HCT116 (cell line): ENCODE data around the gene LRRC7. TPM values are rescaled to one million over a fixed set of nuclear protein-coding genes. Genes with fewer than 3 reads are reported as not detected.

Experiments
- ATAC-seq: fragments of 200-7000 bp; cut with Tn5 transposase; 2 replicates; pipeline ENCODE4 v1.9.1; 2020; ENCODE audit warnings: mild to moderate bottlenecking, moderate library complexity
- BruUV-seq: library from RNA; stranded (reverse); fragments of 400-500 nt; replicated peaks from 2 replicates; lab custom pipeline; 2021; lab: Mats Ljungman, UMichigan
- CTCF ChIA-PET: fragments of 300-600 bp; sonication (Branson Sonifier 250); formaldehyde crosslinking; loops from one replicate; lab custom pipeline; 2021; ENCODE audit warnings: antibody characterized with exemption; lab: Charles Lee
- POLR2A ChIA-PET: fragments of 300-600, 350-600 bp; sonication (Branson Sonifier 250); formaldehyde crosslinking; loops from one replicate; lab custom pipeline; 2021; ENCODE audit warnings: antibody characterized with exemption; lab: Charles Lee
- RAD21 ChIA-PET, 2 experiments: fragments of 300-600 bp; sonication (Branson Sonifier 250); formaldehyde crosslinking; loops; one replicate each; lab custom pipeline; 2023; ENCODE audit warnings: low total read pairs in 2 of 2; ENCODE audit not compliant: uncharacterized antibody in 2 of 2, unreplicated experiment in 2 of 2, low non-redundant PET in 1 of 2; lab: Charles Lee
- DNase-seq: peaks from one replicate; pipeline ENCODE4 v3.0.0-alpha.2; 2010; ENCODE audit warnings: low read depth, low spot score
- H2AFZ ChIP-seq: fragments of 200-600 bp; shearing (Covaris generic), sonication (generic); 2 replicates; pipeline ENCODE4 v1.6.1; 2017; ENCODE audit warnings: low read depth, mixed run types, mixed read lengths, antibody characterized with exemption, low read length; ENCODE audit not compliant: poor library complexity, severe bottlenecking
- H3K27ac ChIP-seq: 2 replicates; pipeline ENCODE4 v1.5.1; 2012; ENCODE audit warnings: low read depth, low read length
- H3K27me3 ChIP-seq: fragments of 200-600 bp; sonication (generic); 2 replicates; pipeline ENCODE4 v1.6.1; 2016; ENCODE audit warnings: mixed run types, low read length, mixed read lengths; ENCODE audit not compliant: insufficient read depth
- H3K36me3 ChIP-seq, 2 experiments: fragments of 200-500 bp in 1 of 2; fragments of 200-600 bp in 1 of 2; sonication (Bioruptor generic) in 1 of 2; sonication (generic) in 1 of 2; 2 replicates each; pipeline versions ENCODE4 v1.5.1 to v1.6.1; 2014 to 2016; ENCODE audit warnings: low read length in 2 of 2, inconsistent platforms in 1 of 2, mixed read lengths in 1 of 2, mixed run types in 1 of 2; ENCODE audit not compliant: insufficient read depth in 2 of 2, control insufficient read depth in 1 of 2
- H3K4me1 ChIP-seq, 2 experiments: fragments of 200-600 bp in 1 of 2; sonication (generic) in 1 of 2; 2 replicates each; pipeline versions ENCODE4 v1.5.1 to v1.6.1; 2012 to 2017; ENCODE audit warnings: low read length in 2 of 2, inconsistent platforms in 1 of 2, mild to moderate bottlenecking in 1 of 2, mixed read lengths in 1 of 2, mixed run types in 1 of 2, moderate library complexity in 1 of 2; ENCODE audit not compliant: insufficient read depth in 2 of 2, control insufficient read depth in 1 of 2
- H3K4me2 ChIP-seq: fragments of 200-600 bp; sonication (generic); 2 replicates; pipeline ENCODE4 v1.6.1; 2017; ENCODE audit warnings: mixed run types, low read length, mixed read lengths
- H3K4me3 ChIP-seq, 2 experiments: fragments of 200-600 bp in 1 of 2; sonication (generic) in 1 of 2; replicated peaks in 1 of 2; 2 replicates each; pipeline ENCODE4 v1.5.1; 2011 to 2016; ENCODE audit warnings: low read length in 2 of 2, control low read depth in 1 of 2, low read depth in 1 of 2, mild to moderate bottlenecking in 1 of 2, mixed read lengths in 1 of 2, mixed run types in 1 of 2
- H3K79me2 ChIP-seq: fragments of 200-600 bp; sonication (generic); 2 replicates; pipeline ENCODE4 v1.6.1; 2017; ENCODE audit warnings: mild to moderate bottlenecking, mixed run types, low read length, moderate library complexity, mixed read lengths; ENCODE audit not compliant: insufficient read depth
- H3K9ac ChIP-seq: fragments of 200-600 bp; sonication (generic); 2 replicates; pipeline ENCODE4 v1.6.1; 2016; ENCODE audit warnings: low read length, mixed read lengths
- H3K9me2 ChIP-seq: fragments of 200-600 bp; sonication (generic), shearing (Covaris generic); 2 replicates; pipeline ENCODE4 v1.6.1; 2017; ENCODE audit warnings: mixed run types, mild to moderate bottlenecking, moderate library complexity; ENCODE audit not compliant: insufficient read depth
- H3K9me3 ChIP-seq, 2 experiments: fragments of 200-500 bp in 1 of 2; fragments of 200-600 bp in 1 of 2; sonication (Bioruptor generic) in 1 of 2; sonication (generic) in 1 of 2; 2 replicates each; pipeline ENCODE4 v1.6.1; 2014 to 2017; ENCODE audit warnings: low read length in 2 of 2, mixed read lengths in 2 of 2, inconsistent platforms in 1 of 2, low read depth in 1 of 2, mild to moderate bottlenecking in 1 of 2, mixed run types in 1 of 2, moderate library complexity in 1 of 2; ENCODE audit not compliant: control insufficient read depth in 1 of 2, insufficient read depth in 1 of 2
- H4K20me1 ChIP-seq: fragments of 200-600 bp; sonication (generic), shearing (Covaris generic); 2 replicates; pipeline ENCODE4 v1.6.1; 2017; ENCODE audit warnings: mixed run types, mild to moderate bottlenecking, moderate library complexity; ENCODE audit not compliant: insufficient read depth
- CBX3 ChIP-seq: IDR thresholded peaks from 2 replicates; pipeline ENCODE4 v1.6.1; 2012; ENCODE audit warnings: low read depth
- CEBPB ChIP-seq: IDR thresholded peaks from 2 replicates; pipeline ENCODE4 v1.6.1; 2012; ENCODE audit warnings: low read depth
- EGR1 ChIP-seq: IDR thresholded peaks from 2 replicates; pipeline ENCODE4 v1.6.1; 2012; ENCODE audit warnings: low read depth
- EZH2 ChIP-seq: fragments of 200-600 bp; sonication (generic); IDR thresholded peaks from 2 replicates; pipeline ENCODE4 v1.6.1; 2017; ENCODE audit warnings: antibody characterized with exemption, mixed run types
- EZH2phosphoT487 ChIP-seq: fragments of 200-600 bp; IDR thresholded peaks from 2 replicates; pipeline ENCODE4 v1.6.1; 2018; ENCODE audit warnings: antibody characterized with exemption, borderline replicate concordance
- JUND ChIP-seq: IDR thresholded peaks from 2 replicates; pipeline ENCODE4 v1.6.1; 2012
- POLR2A ChIP-seq: IDR thresholded peaks from 2 replicates; pipeline ENCODE4 v1.7.0; 2011; ENCODE audit warnings: borderline replicate concordance; ENCODE audit not compliant: insufficient read depth, insufficient read length; ENCODE audit errors: extremely low read depth
- POLR2AphosphoS5 ChIP-seq: IDR thresholded peaks from 2 replicates; pipeline ENCODE4 v1.6.1; 2011; ENCODE audit warnings: mild to moderate bottlenecking, low read depth, low read length, moderate library complexity
- RAD21 ChIP-seq: IDR thresholded peaks from 2 replicates; pipeline ENCODE4 v1.6.1; 2012; ENCODE audit warnings: low read depth, mild to moderate bottlenecking
- SIN3A ChIP-seq: IDR thresholded peaks from 2 replicates; pipeline ENCODE4 v1.6.1; 2012; ENCODE audit warnings: low read depth
- SRF ChIP-seq: IDR thresholded peaks from 2 replicates; pipeline ENCODE4 v1.6.1; 2012; ENCODE audit warnings: low read depth
- YY1 ChIP-seq: IDR thresholded peaks from 2 replicates; pipeline ENCODE4 v1.6.1; 2011; ENCODE audit warnings: low read length, low read depth, moderate library complexity, mild to moderate bottlenecking; ENCODE audit not compliant: insufficient replicate concordance; ENCODE audit errors: extremely low read depth
- ZFX ChIP-seq: fragments of 450-650 bp; IDR thresholded peaks from 2 replicates; pipeline ENCODE4 v1.6.1; 2017
- intact Hi-C: fragments of 100-400 bp; cut with micrococcal nuclease; formaldehyde crosslinking; loops from 2 replicates; pipeline ENCODE4 v1.10.0; 2022
- total RNA-seq: library from RNA; stranded (reverse); gene quantifications from one replicate; pipeline ENCODE4 v1.2.1, GENCODE V29; 2021; ENCODE audit not compliant: unreplicated experiment
- TF ChIP-seq, protein P1 (sequence below), 3 experiments: fragments of 200-600 bp in 1 of 3; sonication (generic) in 1 of 3; IDR thresholded peaks in 2 of 3; conservative IDR thresholded peaks in 1 of 3; 2 replicates each; pipeline ENCODE4 v1.5.1; 2012 to 2017; ENCODE audit warnings: low read depth in 2 of 3, low read length in 2 of 3, antibody characterized with exemption in 1 of 3, borderline replicate concordance in 1 of 3, control low read depth in 1 of 3, mild to moderate bottlenecking in 1 of 3, mixed read lengths in 1 of 3, mixed run types in 1 of 3, moderate library complexity in 1 of 3; ENCODE audit not compliant: insufficient read depth in 1 of 3
- TF ChIP-seq, protein P2 (sequence below): IDR thresholded peaks from 2 replicates; pipeline ENCODE4 v1.6.1; 2011; ENCODE audit warnings: mild to moderate bottlenecking, low read length, moderate library complexity; ENCODE audit not compliant: insufficient replicate concordance; ENCODE audit errors: extremely low read depth
- TF ChIP-seq, protein P3 (sequence below): IDR thresholded peaks from 2 replicates; pipeline ENCODE4 v1.6.1; 2012
- TF ChIP-seq, protein P4 (sequence below): IDR thresholded peaks from 2 replicates; pipeline ENCODE4 v1.6.1; 2012; ENCODE audit warnings: low read depth

Gene LRRC7
- total RNA-seq, 1 experiment from 2014 or later, result not detected

DNA sequence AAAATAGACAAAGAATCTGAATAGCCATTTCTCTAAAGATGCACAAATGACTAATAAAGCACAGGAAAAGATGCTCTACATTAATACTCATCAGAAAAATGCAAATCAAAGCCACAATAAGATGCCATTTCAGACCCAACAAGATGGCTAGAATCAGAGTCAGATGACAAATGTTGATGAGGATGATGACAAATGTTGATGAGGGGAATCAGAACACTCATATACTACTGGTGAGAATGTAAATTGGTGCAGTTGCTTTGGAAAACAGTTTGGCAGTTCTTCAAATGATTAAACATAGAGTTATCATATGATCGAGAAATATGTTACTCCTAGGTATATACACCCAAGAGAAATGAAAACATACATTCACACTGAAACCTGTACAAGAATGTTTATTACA is 603.8 kb downstream of the LRRC7 start:
- Histone ChIP-seq H3K36me3 (0 out of 4 replicates have a peak, but pooled peaks cover 0 to 2% of the 10 kb centered on the region in 2 experiments), H2AFZ (no peak overlapping the region), H3K9me3 (no peaks in the 10 kb centered on the region), H3K27ac (no peak overlapping the region), H3K4me3 (no peak overlapping the region), H3K79me2 (no peaks in the 10 kb centered on the region), H3K4me1 (no peaks in the 10 kb centered on the region), H3K27me3 (no peaks in the 10 kb centered on the region), H3K4me2 (no peak overlapping the region), H4K20me1 (no peaks in the 10 kb centered on the region), H3K9ac (no peak overlapping the region), H3K9me2 (no peaks in the 10 kb centered on the region)
- ATAC-seq, result no peak
- intact Hi-C loops, result no loop called here
- TF ChIP-seq YY1 (no peak), POLR2AphosphoS5 (no peak), SIN3A (no peak), JUND (no peak), EGR1 (no peak), EZH2phosphoT487 (no peak), CEBPB (no peak), CBX3 (no peak), SRF (no peak), POLR2A (no peak), ZFX (no peak), RAD21 (no peak), EZH2 (no peak)
- TF ChIP-seq, protein P1, sequence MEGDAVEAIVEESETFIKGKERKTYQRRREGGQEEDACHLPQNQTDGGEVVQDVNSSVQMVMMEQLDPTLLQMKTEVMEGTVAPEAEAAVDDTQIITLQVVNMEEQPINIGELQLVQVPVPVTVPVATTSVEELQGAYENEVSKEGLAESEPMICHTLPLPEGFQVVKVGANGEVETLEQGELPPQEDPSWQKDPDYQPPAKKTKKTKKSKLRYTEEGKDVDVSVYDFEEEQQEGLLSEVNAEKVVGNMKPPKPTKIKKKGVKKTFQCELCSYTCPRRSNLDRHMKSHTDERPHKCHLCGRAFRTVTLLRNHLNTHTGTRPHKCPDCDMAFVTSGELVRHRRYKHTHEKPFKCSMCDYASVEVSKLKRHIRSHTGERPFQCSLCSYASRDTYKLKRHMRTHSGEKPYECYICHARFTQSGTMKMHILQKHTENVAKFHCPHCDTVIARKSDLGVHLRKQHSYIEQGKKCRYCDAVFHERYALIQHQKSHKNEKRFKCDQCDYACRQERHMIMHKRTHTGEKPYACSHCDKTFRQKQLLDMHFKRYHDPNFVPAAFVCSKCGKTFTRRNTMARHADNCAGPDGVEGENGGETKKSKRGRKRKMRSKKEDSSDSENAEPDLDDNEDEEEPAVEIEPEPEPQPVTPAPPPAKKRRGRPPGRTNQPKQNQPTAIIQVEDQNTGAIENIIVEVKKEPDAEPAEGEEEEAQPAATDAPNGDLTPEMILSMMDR (IDR thresholded peaks at IDR 0.05 in 2 of 3, conservative IDR thresholded peaks at IDR 0.05 in 1 of 3; ENCODE audit: borderline replicate concordance in 1 of 3, insufficient read depth in 1 of 3, low read depth in 2 of 3, low read length in 2 of 3), result no peak
- TF ChIP-seq, protein P2, sequence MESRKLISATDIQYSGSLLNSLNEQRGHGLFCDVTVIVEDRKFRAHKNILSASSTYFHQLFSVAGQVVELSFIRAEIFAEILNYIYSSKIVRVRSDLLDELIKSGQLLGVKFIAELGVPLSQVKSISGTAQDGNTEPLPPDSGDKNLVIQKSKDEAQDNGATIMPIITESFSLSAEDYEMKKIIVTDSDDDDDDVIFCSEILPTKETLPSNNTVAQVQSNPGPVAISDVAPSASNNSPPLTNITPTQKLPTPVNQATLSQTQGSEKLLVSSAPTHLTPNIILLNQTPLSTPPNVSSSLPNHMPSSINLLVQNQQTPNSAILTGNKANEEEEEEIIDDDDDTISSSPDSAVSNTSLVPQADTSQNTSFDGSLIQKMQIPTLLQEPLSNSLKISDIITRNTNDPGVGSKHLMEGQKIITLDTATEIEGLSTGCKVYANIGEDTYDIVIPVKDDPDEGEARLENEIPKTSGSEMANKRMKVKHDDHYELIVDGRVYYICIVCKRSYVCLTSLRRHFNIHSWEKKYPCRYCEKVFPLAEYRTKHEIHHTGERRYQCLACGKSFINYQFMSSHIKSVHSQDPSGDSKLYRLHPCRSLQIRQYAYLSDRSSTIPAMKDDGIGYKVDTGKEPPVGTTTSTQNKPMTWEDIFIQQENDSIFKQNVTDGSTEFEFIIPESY, result no peak
- TF ChIP-seq, protein P3, sequence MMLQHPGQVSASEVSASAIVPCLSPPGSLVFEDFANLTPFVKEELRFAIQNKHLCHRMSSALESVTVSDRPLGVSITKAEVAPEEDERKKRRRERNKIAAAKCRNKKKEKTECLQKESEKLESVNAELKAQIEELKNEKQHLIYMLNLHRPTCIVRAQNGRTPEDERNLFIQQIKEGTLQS, result no peak
- TF ChIP-seq, protein P4, sequence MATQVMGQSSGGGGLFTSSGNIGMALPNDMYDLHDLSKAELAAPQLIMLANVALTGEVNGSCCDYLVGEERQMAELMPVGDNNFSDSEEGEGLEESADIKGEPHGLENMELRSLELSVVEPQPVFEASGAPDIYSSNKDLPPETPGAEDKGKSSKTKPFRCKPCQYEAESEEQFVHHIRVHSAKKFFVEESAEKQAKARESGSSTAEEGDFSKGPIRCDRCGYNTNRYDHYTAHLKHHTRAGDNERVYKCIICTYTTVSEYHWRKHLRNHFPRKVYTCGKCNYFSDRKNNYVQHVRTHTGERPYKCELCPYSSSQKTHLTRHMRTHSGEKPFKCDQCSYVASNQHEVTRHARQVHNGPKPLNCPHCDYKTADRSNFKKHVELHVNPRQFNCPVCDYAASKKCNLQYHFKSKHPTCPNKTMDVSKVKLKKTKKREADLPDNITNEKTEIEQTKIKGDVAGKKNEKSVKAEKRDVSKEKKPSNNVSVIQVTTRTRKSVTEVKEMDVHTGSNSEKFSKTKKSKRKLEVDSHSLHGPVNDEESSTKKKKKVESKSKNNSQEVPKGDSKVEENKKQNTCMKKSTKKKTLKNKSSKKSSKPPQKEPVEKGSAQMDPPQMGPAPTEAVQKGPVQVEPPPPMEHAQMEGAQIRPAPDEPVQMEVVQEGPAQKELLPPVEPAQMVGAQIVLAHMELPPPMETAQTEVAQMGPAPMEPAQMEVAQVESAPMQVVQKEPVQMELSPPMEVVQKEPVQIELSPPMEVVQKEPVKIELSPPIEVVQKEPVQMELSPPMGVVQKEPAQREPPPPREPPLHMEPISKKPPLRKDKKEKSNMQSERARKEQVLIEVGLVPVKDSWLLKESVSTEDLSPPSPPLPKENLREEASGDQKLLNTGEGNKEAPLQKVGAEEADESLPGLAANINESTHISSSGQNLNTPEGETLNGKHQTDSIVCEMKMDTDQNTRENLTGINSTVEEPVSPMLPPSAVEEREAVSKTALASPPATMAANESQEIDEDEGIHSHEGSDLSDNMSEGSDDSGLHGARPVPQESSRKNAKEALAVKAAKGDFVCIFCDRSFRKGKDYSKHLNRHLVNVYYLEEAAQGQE, result no peak
- POLR2A ChIA-PET, result no interaction called here
- RAD21 ChIA-PET, result no interaction called here
- no peak for DNase-seq
- CTCF ChIA-PET, result no interaction called here
- BruUV-seq, result no TSS peak
